ENCODE measurements around the gene EXOSC7. TPM values are rescaled to one million over a fixed set of nuclear protein-coding genes. Genes with fewer than 3 reads are reported as not detected.

The EXOSC7 gene
- total RNA-seq, 1 experiment from 2014 or later: 50.1 TPM

DNA sequence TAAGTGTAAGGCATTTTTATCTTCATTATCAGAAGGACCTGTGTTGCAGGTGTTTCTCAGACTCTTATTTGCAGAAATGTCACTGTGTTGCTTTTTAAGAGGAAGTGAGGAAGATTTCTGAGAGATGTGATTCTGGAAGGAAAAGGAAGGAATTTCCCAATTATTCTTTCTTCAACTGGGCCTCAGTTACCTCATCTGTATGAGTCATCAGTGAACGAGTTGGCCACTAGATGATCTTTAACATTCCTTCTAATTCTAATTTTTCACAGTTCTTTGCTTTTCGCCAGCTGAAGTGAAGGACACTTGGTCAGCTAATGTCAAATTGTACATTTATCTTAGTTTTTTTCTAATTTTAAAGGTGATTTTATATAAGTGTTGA is 79.0 kb downstream of the EXOSC7 start:
- TF ChIP-seq, protein P1, sequence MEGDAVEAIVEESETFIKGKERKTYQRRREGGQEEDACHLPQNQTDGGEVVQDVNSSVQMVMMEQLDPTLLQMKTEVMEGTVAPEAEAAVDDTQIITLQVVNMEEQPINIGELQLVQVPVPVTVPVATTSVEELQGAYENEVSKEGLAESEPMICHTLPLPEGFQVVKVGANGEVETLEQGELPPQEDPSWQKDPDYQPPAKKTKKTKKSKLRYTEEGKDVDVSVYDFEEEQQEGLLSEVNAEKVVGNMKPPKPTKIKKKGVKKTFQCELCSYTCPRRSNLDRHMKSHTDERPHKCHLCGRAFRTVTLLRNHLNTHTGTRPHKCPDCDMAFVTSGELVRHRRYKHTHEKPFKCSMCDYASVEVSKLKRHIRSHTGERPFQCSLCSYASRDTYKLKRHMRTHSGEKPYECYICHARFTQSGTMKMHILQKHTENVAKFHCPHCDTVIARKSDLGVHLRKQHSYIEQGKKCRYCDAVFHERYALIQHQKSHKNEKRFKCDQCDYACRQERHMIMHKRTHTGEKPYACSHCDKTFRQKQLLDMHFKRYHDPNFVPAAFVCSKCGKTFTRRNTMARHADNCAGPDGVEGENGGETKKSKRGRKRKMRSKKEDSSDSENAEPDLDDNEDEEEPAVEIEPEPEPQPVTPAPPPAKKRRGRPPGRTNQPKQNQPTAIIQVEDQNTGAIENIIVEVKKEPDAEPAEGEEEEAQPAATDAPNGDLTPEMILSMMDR (IDR thresholded peaks at IDR 0.05; ENCODE audit: unreplicated experiment): no peak
- Mint-ChIP-seq H3K27me3 (ENCODE audit: unreplicated experiment) (peaks cover 12% of the 10 kb centered on the region), H3K36me3 (ENCODE audit: insufficient read depth, unreplicated experiment) (peaks cover 5% of the 10 kb centered on the region), H3K27ac (ENCODE audit: unreplicated experiment) (no peak overlapping the region), H3K9me3 (ENCODE audit: low read depth, unreplicated experiment) (peaks cover 2% of the 10 kb centered on the region), H3K4me3 (ENCODE audit: low read depth, unreplicated experiment) (no peak overlapping the region), H3K4me1 (ENCODE audit: low read depth, unreplicated experiment) (peaks cover 49% of the 10 kb centered on the region)
- CTCF ChIA-PET: interaction anchor here (0.6 to 1.4 kb wide), 3 partner anchors 14 to 17 kb away, joined by 3 to 4 read pairs (median 3); no protein-coding TSS in a partner anchor
- intact Hi-C loops (cut with micrococcal nuclease; ENCODE audit: unreplicated experiment): no loop called here
- no peak for DNase-seq
- BruUV-seq (replicated peaks): no TSS peak

DNA sequence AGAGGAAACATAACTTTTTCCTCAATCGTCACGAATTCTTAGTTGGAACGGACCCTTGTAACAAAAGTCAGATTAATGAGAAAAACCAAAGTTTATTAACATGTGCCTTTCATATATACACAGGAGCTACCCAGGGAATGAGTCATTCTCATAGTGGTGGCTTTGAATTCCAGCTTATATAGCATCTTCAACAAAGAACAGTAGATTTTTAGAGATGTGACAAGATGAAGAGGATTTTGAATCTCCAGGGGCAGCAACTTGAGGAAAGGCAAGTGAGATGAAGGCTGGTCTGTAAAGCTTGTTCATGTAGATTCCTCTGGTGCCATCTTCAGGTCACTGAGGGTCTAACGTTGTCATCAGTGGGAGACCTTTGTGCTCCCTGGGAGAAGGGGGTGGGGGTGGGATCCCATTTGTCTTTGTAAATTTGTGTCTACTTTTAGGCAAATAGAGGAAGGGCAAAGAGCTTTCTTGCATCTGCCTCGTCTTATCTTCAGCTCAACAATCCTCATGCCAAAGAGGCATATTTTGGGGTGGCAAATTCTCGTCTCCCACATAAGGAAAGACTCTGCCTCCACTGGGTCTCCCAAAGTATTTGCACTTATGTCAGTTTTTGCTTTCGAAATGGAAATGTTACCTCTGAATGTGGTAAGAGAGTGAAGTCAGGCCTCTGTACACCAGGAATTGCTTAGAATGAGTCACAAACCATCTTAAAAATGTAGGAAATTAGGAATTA is 79.5 kb downstream of the EXOSC7 start:
- no TSS peak for BruUV-seq (replicated peaks)
- H3K27ac Mint-ChIP-seq (ENCODE audit: unreplicated experiment): no peak overlapping the region

DNA sequence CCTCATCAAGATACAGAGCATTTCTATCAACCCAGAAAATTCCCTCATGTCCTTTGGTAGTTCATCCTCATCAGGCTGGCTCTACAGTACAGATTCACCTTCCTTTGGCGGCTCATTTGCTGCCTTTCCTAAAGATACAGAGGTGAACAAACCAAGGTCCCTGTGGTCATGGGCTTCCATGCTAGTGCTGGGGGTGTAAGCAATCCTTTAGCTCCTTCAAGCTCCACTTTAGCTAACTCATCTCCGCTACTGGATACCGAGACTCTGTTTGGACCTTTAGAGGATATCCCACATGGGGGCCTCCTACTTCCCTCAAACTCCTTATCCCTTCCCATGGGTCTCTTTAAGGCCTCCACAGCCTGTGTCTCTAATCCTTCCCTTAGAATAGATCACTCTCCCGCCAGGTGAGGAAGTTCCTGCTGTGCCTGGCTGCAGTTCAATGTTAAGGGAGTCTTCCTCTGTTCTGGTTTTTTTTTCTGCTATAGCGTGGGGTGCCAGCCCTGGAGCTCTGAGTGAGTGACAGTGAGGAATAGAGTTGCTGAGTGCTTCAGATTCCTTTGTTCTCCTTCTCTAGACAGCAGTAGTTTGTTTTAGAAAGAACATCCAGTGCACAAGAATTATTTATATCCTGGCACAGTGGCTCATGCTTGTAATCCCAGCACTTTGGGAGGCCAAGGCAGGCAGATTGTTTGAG is 80.7 kb downstream of the EXOSC7 start:
- CTCF ChIA-PET: no interaction called here
- BruUV-seq (replicated peaks): no TSS peak
- Mint-ChIP-seq H3K9me3 (ENCODE audit: low read depth, unreplicated experiment) (peaks cover 2% of the 10 kb centered on the region), H3K27me3 (ENCODE audit: unreplicated experiment) (no peaks in the 10 kb centered on the region), H3K36me3 (ENCODE audit: insufficient read depth, unreplicated experiment) (peaks cover 9% of the 10 kb centered on the region), H3K4me1 (ENCODE audit: low read depth, unreplicated experiment) (peaks cover 51% of the 10 kb centered on the region), H3K4me3 (ENCODE audit: low read depth, unreplicated experiment) (no peak overlapping the region), H3K27ac (ENCODE audit: unreplicated experiment) (peak overlapping the region; percentile 15)
- TF ChIP-seq, protein P1 (IDR thresholded peaks at IDR 0.05; ENCODE audit: unreplicated experiment): no peak
- intact Hi-C loops (cut with micrococcal nuclease; ENCODE audit: unreplicated experiment): no loop called here
- DNase-seq: no peak

More for the DNA sequence above, 79.5 kb downstream of the EXOSC7 start:
- no peak overlapping the region for H3K4me3 Mint-ChIP-seq (ENCODE audit: low read depth, unreplicated experiment)
- TF ChIP-seq, protein P1 (IDR thresholded peaks at IDR 0.05; ENCODE audit: unreplicated experiment): no peak
- H3K4me1 Mint-ChIP-seq (ENCODE audit: low read depth, unreplicated experiment): peaks cover 49% of the 10 kb centered on the region
- peaks cover 5% of the 10 kb centered on the region for H3K36me3 Mint-ChIP-seq (ENCODE audit: insufficient read depth, unreplicated experiment)
- peaks cover 7% of the 10 kb centered on the region for H3K27me3 Mint-ChIP-seq (ENCODE audit: unreplicated experiment)
- intact Hi-C loops (cut with micrococcal nuclease; ENCODE audit: unreplicated experiment): no loop called here
- CTCF ChIA-PET: interaction anchor here (0.6 to 1.4 kb wide), 3 partner anchors 14 to 17 kb away, joined by 3 to 4 read pairs (median 3); no protein-coding TSS in a partner anchor
- DNase-seq: no peak
- H3K9me3 Mint-ChIP-seq (ENCODE audit: low read depth, unreplicated experiment): peaks cover 2% of the 10 kb centered on the region

DNA sequence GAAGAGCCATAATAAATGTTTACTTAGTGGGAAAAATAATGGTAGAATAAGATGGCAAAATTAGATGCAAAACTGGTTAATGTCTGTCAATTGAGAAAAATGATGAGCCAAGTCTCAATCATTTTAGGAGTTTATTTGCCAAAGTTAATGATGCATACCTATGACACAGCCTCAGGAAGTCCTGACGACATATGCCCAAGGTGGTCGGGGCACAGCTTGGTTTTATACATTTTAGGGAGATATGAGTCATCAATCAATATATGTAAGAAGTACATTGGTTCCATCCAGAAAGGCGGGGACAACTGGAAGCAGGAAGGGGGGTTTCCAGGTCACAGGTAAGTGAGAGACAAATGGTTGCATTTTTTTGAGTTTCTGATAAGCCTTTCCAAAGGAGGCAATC is 81.5 kb downstream of the EXOSC7 start:
- peak; percentile 18 for DNase-seq
- TF ChIP-seq, protein P1 (IDR thresholded peaks at IDR 0.05; ENCODE audit: unreplicated experiment): no peak
- Mint-ChIP-seq H3K4me3 (ENCODE audit: low read depth, unreplicated experiment) (no peak overlapping the region), H3K36me3 (ENCODE audit: insufficient read depth, unreplicated experiment) (peaks cover 9% of the 10 kb centered on the region), H3K9me3 (ENCODE audit: low read depth, unreplicated experiment) (peaks cover 2% of the 10 kb centered on the region), H3K27me3 (ENCODE audit: unreplicated experiment) (no peaks in the 10 kb centered on the region), H3K4me1 (ENCODE audit: low read depth, unreplicated experiment) (peaks cover 57% of the 10 kb centered on the region), H3K27ac (ENCODE audit: unreplicated experiment) (peak overlapping the region; percentile 43)
- BruUV-seq (replicated peaks): no TSS peak
- CTCF ChIA-PET: no interaction called here
- intact Hi-C loops (cut with micrococcal nuclease; ENCODE audit: unreplicated experiment): no loop called here

Measured in Calu3 (cell line).